K562 (cell line): Measurements from ENCODE around the gene LAMB1. TPM values are rescaled to one million over a fixed set of nuclear protein-coding genes. Genes with fewer than 3 reads are reported as not detected.

ENCODE experiments used
- BACH1 ChIP-seq: fragments of 200-800 bp; sonication (Bioruptor generic); IDR thresholded peaks from 2 replicates; pipeline ENCODE4 v1.6.1; 2016; ENCODE audit warnings: missing genetic modification characterization, missing compliant biosample characterization
- CBFA2T3 ChIP-seq: fragments of 450-650 bp; IDR thresholded peaks from 2 replicates; pipeline ENCODE4 v1.6.1; 2017
- CBX1 ChIP-seq: sonication (generic); IDR thresholded peaks from 2 replicates; pipeline ENCODE4 v1.6.1; 2016; ENCODE audit warnings: antibody characterized with exemption, low read depth, mild to moderate bottlenecking
- GABPA ChIP-seq: fragments of 200-800 bp; sonication (Bioruptor generic); conservative IDR thresholded peaks from 2 replicates; pipeline ENCODE4 v1.6.1; 2016; ENCODE audit warnings: low read depth, missing genetic modification characterization, missing compliant biosample characterization
- MEIS2 ChIP-seq: fragments of 450-650 bp; IDR thresholded peaks from 2 replicates; pipeline ENCODE4 v1.6.1; 2014; ENCODE audit warnings: mild to moderate bottlenecking; ENCODE audit not compliant: partially characterized antibody
- POLR3A ChIP-seq: IDR thresholded peaks from 2 replicates; pipeline ENCODE4 v1.6.1; 2011; ENCODE audit warnings: borderline replicate concordance, mild to moderate bottlenecking, moderate library complexity; ENCODE audit not compliant: insufficient read length, insufficient read depth; ENCODE audit errors: extremely low read depth
- RBBP5 ChIP-seq: fragments of 200-600 bp; sonication (generic); IDR thresholded peaks from 2 replicates; pipeline ENCODE4 v1.6.1; 2012; ENCODE audit warnings: borderline replicate concordance, mild to moderate bottlenecking, low read length, control low read depth, inconsistent platforms; ENCODE audit not compliant: insufficient read depth, poor library complexity, severe bottlenecking
- RFX1 ChIP-seq: fragments of 450-650 bp; IDR thresholded peaks from 2 replicates; pipeline ENCODE4 v1.6.1; 2016; ENCODE audit warnings: mild to moderate bottlenecking, moderate library complexity
- SAP30 ChIP-seq: fragments of 200-600 bp; sonication (generic); IDR thresholded peaks from 2 replicates; pipeline ENCODE4 v1.6.1; 2012; ENCODE audit warnings: borderline replicate concordance, low read depth, mild to moderate bottlenecking, moderate library complexity, low read length, control low read depth, inconsistent platforms; ENCODE audit not compliant: insufficient read depth, poor library complexity, severe bottlenecking
- ZBTB7A ChIP-seq: IDR thresholded peaks from 2 replicates; pipeline ENCODE4 v1.6.1; 2011; ENCODE audit warnings: low read depth, mild to moderate bottlenecking, low read length, moderate library complexity, borderline replicate concordance; ENCODE audit not compliant: control insufficient read depth
- ZNF3 ChIP-seq: fragments of 250-450 bp; sonication (Bioruptor Pico); IDR thresholded peaks from 2 replicates; pipeline ENCODE4 v1.5.0; 2021; ENCODE audit warnings: mild to moderate bottlenecking, moderate library complexity
- ZNF431 ChIP-seq: sonication (generic); formaldehyde crosslinking; IDR thresholded peaks from 2 replicates; pipeline ENCODE4 v1.8.0; 2022; ENCODE audit warnings: mild to moderate bottlenecking, missing genetic modification reagents
- ZNF445 ChIP-seq: fragments of 250-450 bp; sonication (Bioruptor Pico); IDR thresholded peaks from 2 replicates; pipeline ENCODE4 v1.4.0; 2020; ENCODE audit warnings: low read depth, mild to moderate bottlenecking, moderate library complexity
- ZNF449 ChIP-seq: fragments of 250-450 bp; sonication (Bioruptor Pico); IDR thresholded peaks from 2 replicates; pipeline ENCODE4 v1.8.0; 2022; ENCODE audit warnings: moderate library complexity, mild to moderate bottlenecking, inconsistent platforms
- polyA plus RNA-seq, 8 experiments: library from polyadenylated mRNA; depleted of rRNA in 4 of 8; stranded (reverse) in 5 of 8; unstranded in 3 of 8; fragments of >200 nt; fragmentation: Nextera tagmentation in 2 of 8; fragmentation: Illumina TruSeq in 1 of 8; extraction: Ambion mirVana in 2 of 8; extraction: Trizol in 1 of 8; gene quantifications; 2 replicates each; pipeline versions ENCODE4 v1.2.1 to v1.2.3, GENCODE V29; 2011 to 2014; ENCODE audit warnings: inconsistent platforms in 1 of 8, missing spikeins in 1 of 8
- total RNA-seq, 7 experiments: library from RNA; depleted of rRNA in 6 of 7; stranded (reverse); fragments of >200 nt in 6 of 7; fragmentation: Illumina TruSeq in 2 of 7; extraction: Trizol in 2 of 7; gene quantifications; 2 replicates each; pipeline versions ENCODE4 v1.2.1 to v1.2.3, GENCODE V29; 2011 to 2021; ENCODE audit warnings: low replicate concordance in 1 of 7
- TF ChIP-seq, protein P1 (sequence below): fragments of 450-650 bp; IDR thresholded peaks from 2 replicates; pipeline ENCODE4 v1.6.1; 2018; ENCODE audit not compliant: partially characterized antibody
- TF ChIP-seq, protein P2 (sequence below): fragments of 450-650 bp; IDR thresholded peaks from 2 replicates; pipeline ENCODE4 v1.6.1; 2017; ENCODE audit warnings: mild to moderate bottlenecking, moderate library complexity
- TF ChIP-seq, protein P3 (sequence below): fragments of 250-450 bp; sonication (Bioruptor Pico); IDR thresholded peaks from 2 replicates; pipeline ENCODE4 v1.5.0; 2021; ENCODE audit warnings: mild to moderate bottlenecking, borderline replicate concordance

LAMB1 gene
- total and polyA plus RNA-seq, 9 of the 15 experiments (the other 6 are each of a cell fraction or from before 2014, with no cell fraction given): 6.0 to 17.7 (median 12.3) TPM

DNA sequence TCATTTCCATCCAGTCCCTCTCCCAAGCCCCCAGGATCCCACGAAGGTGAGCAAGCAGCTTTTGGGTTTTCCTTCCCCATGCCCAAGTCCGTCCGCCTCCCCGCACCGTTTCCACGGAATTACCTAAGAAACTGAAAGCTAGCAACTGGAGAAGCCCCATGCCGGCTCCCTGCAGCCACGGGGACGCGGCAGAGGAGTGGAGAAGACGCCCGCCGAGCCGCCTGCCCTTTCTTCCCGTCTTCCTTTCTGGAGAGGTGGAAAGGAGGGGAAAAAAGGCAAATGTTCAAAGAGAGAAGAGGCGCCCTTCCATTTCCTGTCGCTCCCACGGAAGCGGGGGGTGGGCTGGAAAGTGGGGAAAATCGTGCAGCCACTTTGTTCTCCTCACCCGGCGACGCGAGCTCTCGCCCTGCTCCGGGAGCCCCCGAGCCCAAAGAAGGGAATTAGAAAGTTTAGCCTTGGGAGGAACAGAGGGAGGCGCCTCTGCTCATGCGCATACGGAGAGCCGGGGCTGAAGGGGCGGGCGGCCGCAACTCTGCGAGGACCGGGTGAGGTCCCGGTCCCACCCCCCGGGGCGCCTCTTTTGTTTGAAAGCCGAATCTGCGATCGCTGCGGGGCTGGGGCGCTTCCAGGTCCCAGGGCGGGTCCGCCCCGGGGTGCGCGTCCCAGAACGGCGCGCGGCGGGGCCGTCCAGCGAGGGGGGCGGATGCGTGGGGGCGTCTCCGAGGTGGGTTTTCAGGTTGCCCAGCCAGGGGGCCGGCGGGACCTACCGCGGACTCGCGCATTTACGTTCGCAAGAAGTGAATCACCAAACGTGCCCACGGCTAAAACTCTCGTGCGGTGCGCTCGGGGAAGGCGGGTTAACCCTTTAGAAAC is at the start of gene LAMB1 (continued):
- TF ChIP-seq, protein P1, sequence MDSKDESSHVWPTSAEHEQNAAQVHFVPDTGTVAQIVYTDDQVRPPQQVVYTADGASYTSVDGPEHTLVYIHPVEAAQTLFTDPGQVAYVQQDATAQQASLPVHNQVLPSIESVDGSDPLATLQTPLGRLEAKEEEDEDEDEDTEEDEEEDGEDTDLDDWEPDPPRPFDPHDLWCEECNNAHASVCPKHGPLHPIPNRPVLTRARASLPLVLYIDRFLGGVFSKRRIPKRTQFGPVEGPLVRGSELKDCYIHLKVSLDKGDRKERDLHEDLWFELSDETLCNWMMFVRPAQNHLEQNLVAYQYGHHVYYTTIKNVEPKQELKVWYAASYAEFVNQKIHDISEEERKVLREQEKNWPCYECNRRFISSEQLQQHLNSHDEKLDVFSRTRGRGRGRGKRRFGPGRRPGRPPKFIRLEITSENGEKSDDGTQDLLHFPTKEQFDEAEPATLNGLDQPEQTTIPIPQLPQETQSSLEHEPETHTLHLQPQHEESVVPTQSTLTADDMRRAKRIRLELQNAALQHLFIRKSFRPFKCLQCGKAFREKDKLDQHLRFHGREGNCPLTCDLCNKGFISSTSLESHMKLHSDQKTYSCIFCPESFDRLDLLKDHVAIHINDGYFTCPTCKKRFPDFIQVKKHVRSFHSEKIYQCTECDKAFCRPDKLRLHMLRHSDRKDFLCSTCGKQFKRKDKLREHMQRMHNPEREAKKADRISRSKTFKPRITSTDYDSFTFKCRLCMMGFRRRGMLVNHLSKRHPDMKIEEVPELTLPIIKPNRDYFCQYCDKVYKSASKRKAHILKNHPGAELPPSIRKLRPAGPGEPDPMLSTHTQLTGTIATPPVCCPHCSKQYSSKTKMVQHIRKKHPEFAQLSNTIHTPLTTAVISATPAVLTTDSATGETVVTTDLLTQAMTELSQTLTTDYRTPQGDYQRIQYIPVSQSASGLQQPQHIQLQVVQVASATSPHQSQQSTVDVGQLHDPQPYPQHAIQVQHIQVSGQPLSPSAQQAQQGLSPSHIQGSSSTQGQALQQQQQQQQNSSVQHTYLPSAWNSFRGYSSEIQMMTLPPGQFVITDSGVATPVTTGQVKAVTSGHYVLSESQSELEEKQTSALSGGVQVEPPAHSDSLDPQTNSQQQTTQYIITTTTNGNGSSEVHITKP: peak; percentile 56
- TF ChIP-seq GABPA (tag) (peak; percentile 52), SAP30 (no peak), CBX1 (peak; percentile 4; the same call in 1 of the 2 replicates), ZNF3 (no peak), MEIS2 (no peak), POLR3A (no peak), BACH1 (tag) (no peak), ZBTB7A (peak; percentile 86; the same call in 1 of the 2 replicates), ZNF431 (peak; percentile 40; the same call in 1 of the 2 replicates), RBBP5 (peak; percentile 70), ZNF445 (CRISPR knock-in tag) (no peak), CBFA2T3 (no peak), ZNF449 (CRISPR knock-in tag) (no peak), RFX1 (no peak)
- TF ChIP-seq, protein P2, sequence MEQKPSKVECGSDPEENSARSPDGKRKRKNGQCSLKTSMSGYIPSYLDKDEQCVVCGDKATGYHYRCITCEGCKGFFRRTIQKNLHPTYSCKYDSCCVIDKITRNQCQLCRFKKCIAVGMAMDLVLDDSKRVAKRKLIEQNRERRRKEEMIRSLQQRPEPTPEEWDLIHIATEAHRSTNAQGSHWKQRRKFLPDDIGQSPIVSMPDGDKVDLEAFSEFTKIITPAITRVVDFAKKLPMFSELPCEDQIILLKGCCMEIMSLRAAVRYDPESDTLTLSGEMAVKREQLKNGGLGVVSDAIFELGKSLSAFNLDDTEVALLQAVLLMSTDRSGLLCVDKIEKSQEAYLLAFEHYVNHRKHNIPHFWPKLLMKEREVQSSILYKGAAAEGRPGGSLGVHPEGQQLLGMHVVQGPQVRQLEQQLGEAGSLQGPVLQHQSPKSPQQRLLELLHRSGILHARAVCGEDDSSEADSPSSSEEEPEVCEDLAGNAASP: no peak
- TF ChIP-seq, protein P3, sequence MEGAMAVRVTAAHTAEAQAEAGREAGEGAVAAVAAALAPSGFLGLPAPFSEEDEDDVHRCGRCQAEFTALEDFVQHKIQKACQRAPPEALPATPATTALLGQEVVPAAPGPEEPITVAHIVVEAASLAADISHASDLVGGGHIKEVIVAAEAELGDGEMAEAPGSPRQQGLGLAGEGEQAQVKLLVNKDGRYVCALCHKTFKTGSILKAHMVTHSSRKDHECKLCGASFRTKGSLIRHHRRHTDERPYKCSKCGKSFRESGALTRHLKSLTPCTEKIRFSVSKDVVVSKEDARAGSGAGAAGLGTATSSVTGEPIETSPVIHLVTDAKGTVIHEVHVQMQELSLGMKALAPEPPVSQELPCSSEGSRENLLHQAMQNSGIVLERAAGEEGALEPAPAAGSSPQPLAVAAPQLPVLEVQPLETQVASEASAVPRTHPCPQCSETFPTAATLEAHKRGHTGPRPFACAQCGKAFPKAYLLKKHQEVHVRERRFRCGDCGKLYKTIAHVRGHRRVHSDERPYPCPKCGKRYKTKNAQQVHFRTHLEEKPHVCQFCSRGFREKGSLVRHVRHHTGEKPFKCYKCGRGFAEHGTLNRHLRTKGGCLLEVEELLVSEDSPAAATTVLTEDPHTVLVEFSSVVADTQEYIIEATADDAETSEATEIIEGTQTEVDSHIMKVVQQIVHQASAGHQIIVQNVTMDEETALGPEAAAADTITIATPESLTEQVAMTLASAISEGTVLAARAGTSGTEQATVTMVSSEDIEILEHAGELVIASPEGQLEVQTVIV (CRISPR knock-in tag): no peak
